Adrenal gland (tissue), 5 donors: ENCODE data around the gene KCNK5.

ENCODE experiments used
- CTCF ChIP-seq, 6 experiments: fragments of 450-650 bp in 4 of 6; fragments of 200-600 bp in 2 of 6; sonication (generic) in 1 of 6; IDR thresholded peaks; 1 replicate in 5 of 6; 2 replicates in 1 of 6; pipeline versions ENCODE4 v1.5.1 to v1.8.0; 2016 to 2021; ENCODE audit warnings: antibody characterized with exemption in 6 of 6, mild to moderate bottlenecking in 2 of 6, moderate library complexity in 1 of 6
- POLR2A ChIP-seq, 2 donors: fragments of 450-650 bp; IDR thresholded peaks; one replicate each; pipeline ENCODE4 v1.6.1; 2017; ENCODE audit warnings: antibody characterized with exemption in 2 of 2, mild to moderate bottlenecking in 2 of 2, moderate library complexity in 1 of 2
- donor health status: DM: no; HTN: no; CAD: no.

- TF ChIP-seq CTCF (IDR thresholded peaks at IDR 0.05), result no peak
- TF ChIP-seq POLR2A (IDR thresholded peaks at IDR 0.05), result no peak
Measured at GRCh38 chr6:39268721-39269120, 39.4 kb upstream of the KCNK5 start.
